Germinal center (tissue), 1 donor: ENCODE results near the gene REEP2.

Experiments used
- DNase-seq: peaks from one replicate; pipeline ENCODE4 v3.0.0; 2012; ENCODE audit warnings: mixed read lengths, low spot score

REEP2 gene

DNA sequence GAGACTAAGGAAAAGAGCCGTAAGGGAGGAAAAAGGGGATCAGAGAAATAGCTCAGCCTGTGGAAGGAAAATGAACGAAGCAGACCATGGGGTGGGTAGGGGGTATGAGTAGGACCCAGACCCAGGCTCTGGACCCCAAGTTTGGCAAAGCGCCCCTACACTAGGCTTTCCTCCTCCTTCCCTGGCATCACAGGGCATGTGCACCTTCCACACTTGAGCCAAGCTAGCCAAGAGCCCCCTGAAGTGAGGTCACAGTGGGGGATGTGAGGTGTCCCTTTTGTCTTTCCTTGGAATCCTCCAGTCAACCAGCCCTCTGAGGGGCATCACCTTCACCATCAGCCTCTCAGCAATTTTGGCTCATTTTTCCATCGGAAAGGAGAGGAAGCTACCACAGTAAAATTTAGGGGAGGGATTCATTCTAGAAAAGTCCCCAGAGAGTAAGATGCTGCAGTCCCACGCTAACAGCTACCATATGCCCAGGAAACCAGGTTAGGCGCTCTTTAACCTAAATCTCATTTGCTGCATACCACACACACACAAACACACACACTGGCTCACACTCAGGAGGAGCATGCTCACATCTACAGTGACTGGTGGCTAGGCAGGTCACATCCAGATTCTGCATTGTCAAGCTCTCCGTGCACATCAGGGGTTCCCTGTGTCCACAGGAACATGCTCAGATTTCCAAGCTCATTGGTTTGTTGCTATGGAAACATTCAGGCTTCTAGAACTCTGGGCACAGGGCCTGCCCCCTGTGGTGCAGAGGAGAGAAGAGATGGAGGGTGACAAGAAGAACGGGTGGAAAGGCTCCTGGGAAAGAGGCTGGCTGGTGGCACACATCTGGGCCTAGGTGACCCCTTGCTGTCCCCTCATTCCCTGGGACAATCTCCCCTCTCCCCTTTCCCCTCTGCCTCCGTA, 9.9 kb downstream of the REEP2 start:
- no peak for DNase-seq

GRCh38 chr5:138449501-138450239, 10.8 kb downstream of the REEP2 start:
- DNase-seq, result peak; percentile 91

DNA sequence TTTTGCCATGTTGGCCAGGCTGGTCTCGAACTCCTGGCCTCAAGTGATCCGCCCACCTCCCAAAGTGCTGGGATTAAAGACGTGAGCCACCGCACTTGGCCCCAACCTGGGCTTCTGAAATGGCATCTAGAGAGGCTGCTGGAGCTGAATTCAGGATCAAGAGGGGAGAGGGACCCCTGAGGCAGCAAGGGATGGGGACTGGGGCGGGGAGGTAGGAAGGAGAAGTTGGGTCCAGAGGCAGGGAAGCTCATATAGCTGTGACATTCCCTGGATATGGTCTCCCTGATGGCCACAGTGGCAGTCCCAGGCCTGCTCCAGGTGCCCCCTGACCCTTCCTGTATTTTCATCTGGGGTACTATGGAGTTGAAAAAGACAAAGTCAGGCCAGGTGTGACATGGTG, 12.1 kb downstream of the REEP2 start:
- DNase-seq, result no peak

- no peak for DNase-seq
These were observed 13.9 kb downstream of the REEP2 start for GRCh38 chr5:138452720-138453119.

DNA sequence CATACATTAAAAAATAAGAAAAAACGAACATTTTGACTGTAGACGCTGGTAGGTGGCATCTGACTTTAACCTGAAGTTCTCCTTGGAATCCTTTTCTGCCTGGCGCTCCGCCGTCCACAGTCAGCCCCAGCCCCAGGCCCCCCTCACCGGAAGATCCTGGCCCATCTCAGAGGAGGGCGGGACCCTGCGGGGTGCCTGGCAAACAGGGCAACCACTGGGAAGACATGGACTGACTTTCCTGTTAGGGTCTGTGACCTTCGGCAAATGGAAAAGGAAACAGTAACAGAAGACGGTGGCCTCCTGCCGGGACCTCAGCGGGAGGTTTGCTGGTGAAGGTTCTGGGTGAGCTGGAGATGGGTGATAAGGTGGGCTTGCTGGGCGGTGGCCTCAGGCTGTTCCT, 14.7 kb downstream of the REEP2 start:
- no peak for DNase-seq

DNA sequence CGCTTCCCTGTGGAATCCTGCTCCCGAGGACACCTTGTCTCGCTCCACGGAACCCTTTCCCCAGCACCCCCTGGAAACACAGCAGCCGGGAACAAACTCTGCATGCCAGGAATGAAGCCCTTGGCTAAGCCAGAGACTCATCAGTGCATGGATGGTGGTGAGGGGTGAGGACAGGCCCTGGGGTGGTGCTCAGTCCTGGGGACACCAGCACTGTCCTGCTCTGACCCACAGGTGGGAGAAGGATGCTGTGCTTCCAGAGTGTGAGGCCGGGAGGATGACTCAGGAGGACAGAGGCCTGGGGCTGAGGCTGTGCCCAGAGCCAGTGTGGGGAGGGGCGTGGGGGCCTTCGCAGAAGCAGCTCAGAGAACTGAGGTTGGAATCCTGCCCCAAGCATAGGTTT, 15.3 kb downstream of the REEP2 start:
- no peak for DNase-seq

DNA sequence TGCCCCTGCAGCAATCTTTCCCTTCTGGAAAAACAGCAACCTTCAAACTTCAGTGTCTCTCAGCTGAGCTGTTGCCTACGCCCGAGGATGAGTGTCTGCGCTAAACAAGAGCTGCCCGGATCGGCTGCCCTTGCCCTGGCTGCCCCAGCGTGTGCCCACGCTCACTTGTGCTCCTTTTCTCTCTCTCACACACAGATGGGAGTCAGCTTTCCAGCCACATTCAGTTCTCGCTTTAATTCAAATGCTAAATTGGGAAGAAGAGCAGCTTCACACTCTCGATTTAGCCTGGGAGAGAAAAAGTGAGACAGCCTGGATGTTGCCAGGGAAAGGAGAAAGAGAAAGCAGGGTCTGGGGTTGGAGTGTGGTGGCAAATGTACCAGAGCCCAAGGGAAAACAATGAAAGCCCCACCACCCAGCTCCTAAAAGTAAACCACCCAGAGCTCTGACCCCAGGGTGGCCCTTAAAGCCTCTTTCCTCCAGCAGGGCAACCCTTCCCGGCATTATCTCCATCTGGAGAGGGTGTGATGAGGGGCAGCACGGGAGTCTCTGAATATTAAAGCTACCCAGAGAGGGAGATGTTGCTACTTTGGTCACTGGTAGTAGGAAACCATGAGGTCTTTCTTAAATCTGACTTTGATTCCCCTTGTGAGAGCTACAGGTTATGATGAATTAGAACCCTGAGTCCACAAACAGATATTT, 16.5 kb downstream of the REEP2 start:
- no peak for DNase-seq

- DNase-seq, result no peak
These were observed 18.8 kb downstream of the REEP2 start for GRCh38 chr5:138457531-138458275.

DNA sequence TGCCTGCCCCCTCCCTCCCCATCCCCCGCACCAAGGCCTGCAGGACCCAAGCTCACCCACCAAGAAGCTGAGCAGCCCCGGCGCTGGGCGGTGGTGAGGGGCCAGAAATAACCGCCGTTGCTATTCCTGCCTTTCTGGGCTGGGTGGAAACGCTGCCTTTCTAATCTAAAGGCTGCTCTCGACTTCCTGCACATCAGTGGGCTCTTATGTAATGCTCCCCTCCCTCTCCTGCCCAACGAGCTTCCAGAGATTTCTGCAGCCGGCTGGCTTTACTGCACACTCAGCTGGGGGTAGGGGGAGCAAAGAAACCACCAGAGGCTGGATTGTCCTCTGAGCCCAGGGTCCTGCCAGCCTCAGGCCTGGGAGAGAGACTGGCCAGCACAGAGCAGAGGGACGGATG, 19.5 kb downstream of the REEP2 start:
- DNase-seq, result no peak

DNA sequence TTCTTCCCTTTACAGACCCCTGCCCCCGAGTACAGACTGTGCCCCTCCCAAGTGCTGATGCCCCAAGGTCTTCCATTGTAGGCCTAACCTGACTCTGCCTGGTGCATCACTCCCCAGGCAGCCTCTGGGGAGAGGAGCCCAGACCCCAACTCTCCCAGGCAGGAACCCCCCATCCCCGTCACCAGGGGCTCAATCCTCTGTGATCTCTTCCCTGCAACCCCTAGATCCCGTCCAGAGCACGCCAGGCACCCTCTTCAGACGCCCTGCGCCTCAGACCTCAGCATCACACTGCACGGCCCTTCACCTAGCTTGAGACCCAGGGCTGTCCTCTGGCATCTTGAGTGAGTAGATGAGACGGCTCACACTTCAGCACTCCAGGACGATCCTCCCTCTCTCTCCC, 20.0 kb downstream of the REEP2 start:
- DNase-seq, result no peak

DNA sequence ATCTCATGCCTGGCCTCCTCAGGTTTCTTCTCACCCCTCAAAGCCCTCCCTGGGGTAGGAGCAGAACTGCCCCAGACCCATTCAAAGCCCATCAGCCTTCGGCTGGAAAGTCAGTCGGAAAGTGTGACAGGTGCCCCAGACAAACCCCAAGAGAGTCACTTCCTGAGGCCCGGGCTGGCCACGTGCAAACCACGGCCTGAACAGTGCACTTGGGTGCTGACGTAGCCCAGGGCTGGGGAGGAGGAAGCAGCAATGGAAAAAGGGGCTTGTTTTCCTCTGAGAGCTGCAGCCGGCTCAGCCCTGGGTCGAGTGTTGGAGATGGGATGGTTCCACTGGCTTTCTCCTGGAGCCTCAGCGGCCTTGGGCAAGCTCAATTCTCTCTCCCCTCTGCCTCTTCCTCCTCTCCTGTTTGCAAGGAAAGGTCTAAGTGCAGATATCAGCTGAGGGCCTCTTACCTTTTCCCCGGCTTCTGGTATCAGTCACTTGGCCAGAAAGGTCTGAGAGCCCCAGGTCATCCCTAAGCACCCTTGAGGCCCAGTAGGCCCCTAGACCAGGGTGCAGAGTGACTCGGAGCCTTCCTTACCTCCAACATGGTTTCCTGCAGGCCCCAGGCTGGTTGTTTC, 20.6 kb downstream of the REEP2 start:
- DNase-seq, result peak; percentile 89

DNA sequence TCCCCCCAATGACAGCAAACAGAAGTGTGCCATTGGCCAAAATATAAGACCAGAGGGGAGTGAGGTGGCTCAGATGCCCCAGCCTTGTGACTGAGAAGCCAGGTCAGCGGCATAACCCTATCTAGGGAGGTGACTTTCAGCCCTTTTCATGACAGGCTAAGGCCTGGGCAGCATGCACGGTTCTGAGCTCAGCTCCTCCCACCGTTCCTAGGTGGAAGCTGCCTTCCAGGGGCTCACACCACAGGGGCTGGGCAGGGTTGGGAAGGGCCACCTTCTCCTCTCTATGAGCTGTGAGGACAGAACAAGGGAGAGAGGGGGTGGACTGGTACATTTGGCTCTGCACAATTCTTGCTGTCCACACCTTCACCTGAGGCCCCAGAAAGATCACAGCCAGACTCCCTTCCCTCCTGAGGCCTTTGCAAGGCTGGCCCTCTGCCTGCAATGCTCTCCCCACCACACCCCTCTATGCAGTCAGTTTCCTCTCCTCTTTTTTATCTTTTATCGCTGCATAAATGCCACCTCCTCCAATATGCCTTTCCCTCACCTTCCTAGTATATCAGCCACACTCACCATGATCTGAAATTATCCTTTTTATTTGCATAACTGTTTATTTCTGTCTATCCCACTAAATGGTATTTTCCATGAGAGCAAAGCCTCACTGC, 21.3 kb downstream of the REEP2 start:
- DNase-seq, result no peak

DNA sequence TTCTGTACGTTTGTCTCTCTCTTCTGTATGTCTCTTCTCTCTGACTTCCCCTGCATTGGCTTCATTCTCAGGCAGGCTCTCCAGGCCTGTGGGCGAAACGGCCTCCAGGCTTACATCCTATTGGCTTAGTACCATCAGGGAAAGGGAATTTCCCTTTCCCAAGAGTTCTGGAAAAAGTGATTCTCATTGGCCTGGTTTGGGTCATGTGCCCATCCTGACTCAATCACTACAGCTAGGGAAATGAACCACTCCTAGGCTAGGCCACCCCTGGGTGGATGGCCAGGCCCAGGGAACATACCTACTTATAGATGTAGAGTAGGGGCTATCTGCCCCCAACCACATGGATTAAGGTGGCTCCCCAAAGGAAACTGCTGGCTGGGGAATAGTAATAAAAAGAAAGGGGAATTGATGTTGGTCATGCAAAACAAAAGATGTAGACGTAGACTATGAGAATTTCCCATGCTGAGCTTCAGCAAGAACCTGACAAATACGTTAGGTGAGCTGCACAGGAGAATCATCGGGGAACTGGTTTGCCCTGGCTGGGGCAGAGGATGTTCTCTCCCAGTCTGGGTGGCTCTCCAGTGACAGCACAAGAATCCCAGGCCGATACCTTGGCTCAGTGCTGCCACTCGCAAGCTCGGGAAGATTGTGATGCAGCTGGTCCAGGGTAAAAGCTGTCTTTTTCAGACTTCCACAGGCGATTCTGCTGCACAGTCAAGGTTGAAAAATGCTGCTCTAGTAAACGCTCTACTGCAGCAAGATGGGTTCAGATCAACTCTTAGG, 22.7 kb downstream of the REEP2 start:
- DNase-seq, result no peak

DNA sequence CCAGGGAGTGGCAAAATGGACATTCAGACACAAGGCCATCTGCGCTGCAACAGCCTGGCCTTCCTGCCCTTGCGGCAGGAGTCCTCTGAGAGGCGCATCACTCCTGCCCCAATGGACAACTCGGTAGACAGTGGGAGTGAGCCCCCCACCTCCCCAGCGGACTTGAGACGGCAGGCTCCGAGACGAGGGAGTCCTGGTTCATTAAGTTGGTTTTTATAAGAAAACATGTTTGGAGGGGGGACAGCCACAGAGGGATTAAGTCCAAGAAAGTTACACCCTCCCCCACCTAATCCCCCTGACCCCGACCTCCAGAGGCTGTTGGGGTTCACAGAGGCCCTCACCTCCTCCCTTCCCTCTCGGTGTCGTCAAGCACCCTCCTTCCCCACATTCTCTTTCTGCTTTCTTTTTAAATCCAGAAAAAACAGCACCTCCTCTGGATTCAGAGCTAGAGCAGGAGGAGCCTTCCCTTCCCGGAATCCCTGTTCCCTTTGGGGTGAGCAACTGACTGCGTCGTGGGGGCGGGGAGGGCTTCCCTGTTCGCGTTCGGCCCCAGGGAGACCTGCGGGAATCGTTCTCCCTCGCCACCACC, 24.7 kb downstream of the REEP2 start:
- no peak for DNase-seq

GRCh38 chr5:138464008-138464387, 25.1 kb downstream of the REEP2 start:
- peak; percentile 93 for DNase-seq

DNA sequence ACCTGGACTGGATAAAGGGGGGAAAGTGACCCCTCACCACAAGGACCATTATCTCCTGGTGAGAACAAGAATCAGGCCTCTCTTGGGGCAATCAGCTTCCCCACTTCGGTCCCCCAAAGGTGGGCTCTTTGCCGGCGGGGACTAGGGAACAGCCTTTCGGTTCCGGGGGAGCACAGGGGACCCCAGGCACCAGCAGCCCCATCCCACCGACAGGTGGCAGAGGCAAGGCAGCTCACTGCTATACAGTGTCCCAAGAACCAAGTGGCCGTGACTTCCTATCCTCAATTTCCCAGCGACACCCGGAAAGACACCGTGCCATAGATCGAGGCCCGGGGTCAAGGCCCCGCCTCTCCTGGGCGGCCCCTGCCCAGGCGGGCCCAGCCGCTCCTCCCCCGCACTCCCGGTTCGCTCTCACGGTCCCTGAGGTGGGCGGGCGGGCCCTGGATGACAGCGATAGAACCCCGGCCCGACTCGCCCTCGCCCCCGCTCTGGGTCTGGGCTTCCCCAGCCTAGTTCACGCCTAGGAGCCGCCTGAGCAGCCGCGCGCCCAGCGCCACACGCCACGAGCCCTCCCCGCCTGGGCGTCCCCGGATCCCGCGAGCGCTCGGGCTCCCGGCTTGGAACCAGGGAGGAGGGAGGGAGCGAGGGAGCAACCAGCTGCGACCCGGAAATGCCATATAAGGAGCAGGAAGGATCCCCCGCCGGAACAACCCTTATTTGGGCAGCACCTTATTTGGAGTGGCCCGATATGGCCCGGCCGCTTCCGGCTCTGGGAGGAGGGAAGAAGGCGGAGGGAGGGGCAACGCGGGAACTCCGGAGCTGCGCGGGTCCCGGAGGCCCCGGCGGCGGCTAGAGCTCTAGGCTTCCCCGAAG, 25.8 kb downstream of the REEP2 start:
- peak; percentile 94 for DNase-seq

DNA sequence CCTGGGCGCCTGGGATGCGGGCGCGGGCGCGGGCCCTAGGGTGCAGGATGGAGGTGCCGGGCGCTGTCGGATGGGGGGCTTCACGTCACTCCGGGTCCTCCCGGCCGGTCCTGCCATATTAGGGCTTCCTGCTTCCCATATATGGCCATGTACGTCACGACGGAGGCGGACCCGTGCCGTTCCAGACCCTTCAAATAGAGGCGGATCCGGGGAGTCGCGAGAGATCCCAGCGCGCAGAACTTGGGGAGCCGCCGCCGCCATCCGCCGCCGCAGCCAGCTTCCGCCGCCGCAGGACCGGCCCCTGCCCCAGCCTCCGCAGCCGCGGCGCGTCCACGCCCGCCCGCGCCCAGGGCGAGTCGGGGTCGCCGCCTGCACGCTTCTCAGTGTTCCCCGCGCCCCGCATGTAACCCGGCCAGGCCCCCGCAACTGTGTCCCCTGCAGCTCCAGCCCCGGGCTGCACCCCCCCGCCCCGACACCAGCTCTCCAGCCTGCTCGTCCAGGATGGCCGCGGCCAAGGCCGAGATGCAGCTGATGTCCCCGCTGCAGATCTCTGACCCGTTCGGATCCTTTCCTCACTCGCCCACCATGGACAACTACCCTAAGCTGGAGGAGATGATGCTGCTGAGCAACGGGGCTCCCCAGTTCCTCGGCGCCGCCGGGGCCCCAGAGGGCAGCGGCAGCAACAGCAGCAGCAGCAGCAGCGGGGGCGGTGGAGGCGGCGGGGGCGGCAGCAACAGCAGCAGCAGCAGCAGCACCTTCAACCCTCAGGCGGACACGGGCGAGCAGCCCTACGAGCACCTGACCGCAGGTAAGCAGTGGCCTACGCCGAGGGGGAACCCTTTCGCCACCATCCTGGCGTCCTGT, 26.6 kb downstream of the REEP2 start, which contains the start of gene EGR1:
TSS of gene EGR1 (plus strand) at position 219 of the 864 bp plus-strand sequence. CDS start at position 502, 283 bp downstream.
- DNase-seq, result peak; percentile 87
